H1 (cell line): ENCODE results near the gene FMC1.

Source experiments
- CHD1 ChIP-seq: IDR thresholded peaks from 2 replicates; pipeline ENCODE4 v1.6.1; 2012; ENCODE audit warnings: low read depth, low read length, improper control_type of control experiment
- GABPA ChIP-seq: IDR thresholded peaks from 2 replicates; pipeline ENCODE4 v1.6.1; 2011; ENCODE audit warnings: mild to moderate bottlenecking, low read length, moderate library complexity, borderline replicate concordance; ENCODE audit not compliant: insufficient read depth
- POLR2A ChIP-seq, 2 experiments: IDR thresholded peaks; 1 replicate in 1 of 2; 2 replicates in 1 of 2; pipeline ENCODE4 v1.6.1; 2011; ENCODE audit warnings: low read depth in 2 of 2, low read length in 2 of 2, mild to moderate bottlenecking in 2 of 2; ENCODE audit errors: control extremely low read depth in 1 of 2
- POLR2AphosphoS5 ChIP-seq: IDR thresholded peaks from 2 replicates; pipeline ENCODE4 v1.6.1; 2011; ENCODE audit warnings: low read depth, low read length
- SIX5 ChIP-seq: IDR thresholded peaks from 2 replicates; pipeline ENCODE4 v1.6.1; 2011; ENCODE audit warnings: mild to moderate bottlenecking, low read depth, low read length
- SP2 ChIP-seq: IDR thresholded peaks from 2 replicates; pipeline ENCODE4 v1.6.1; 2012; ENCODE audit warnings: mild to moderate bottlenecking, low read length, inconsistent platforms
- TAF7 ChIP-seq: optimal IDR thresholded peaks from 2 replicates; pipeline ENCODE3; 2011; ENCODE audit warnings: low read depth, mild to moderate bottlenecking, inconsistent platforms, low read length, moderate library complexity, borderline replicate concordance
- TF ChIP-seq, protein P1 (sequence below), 3 experiments: IDR thresholded peaks; 1 replicate in 2 of 3; 2 replicates in 1 of 3; pipeline versions ENCODE4 v1.5.1 to v1.6.1; 2011; ENCODE audit warnings: low read length in 3 of 3, mild to moderate bottlenecking in 3 of 3, inconsistent platforms in 2 of 3, low read depth in 1 of 3, moderate library complexity in 1 of 3; ENCODE audit not compliant: insufficient read depth in 1 of 3; ENCODE audit errors: control extremely low read depth in 1 of 3

DNA sequence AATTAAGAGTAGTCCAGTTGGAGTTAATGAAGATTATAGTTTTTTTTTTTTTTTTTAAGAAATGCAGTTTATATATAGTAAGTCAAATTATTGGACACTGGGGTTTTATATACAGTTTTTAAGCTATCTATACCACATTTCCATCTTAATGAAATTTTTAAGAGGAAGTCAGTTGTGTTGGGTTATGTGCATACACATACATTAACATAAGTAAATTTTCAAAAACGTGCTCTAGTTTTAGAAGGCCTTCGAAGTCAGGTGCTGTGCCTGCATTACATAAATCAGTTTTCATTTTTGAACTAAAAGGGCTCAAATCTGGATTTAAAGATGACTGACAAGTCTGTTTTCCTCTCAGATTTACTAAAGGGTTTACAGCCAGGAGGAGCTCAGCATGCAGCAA lies 47.6 kb upstream of the FMC1 start:
- TF ChIP-seq POLR2AphosphoS5 (no peak), POLR2A (IDR thresholded peaks at IDR 0.05; ENCODE audit: control extremely low read depth in 1 of 2, low read depth in 2 of 2, low read length in 2 of 2) (no peak), SP2 (no peak), TAF7 (no peak), GABPA (no peak), SIX5 (no peak), CHD1 (no peak)
- TF ChIP-seq, protein P1, sequence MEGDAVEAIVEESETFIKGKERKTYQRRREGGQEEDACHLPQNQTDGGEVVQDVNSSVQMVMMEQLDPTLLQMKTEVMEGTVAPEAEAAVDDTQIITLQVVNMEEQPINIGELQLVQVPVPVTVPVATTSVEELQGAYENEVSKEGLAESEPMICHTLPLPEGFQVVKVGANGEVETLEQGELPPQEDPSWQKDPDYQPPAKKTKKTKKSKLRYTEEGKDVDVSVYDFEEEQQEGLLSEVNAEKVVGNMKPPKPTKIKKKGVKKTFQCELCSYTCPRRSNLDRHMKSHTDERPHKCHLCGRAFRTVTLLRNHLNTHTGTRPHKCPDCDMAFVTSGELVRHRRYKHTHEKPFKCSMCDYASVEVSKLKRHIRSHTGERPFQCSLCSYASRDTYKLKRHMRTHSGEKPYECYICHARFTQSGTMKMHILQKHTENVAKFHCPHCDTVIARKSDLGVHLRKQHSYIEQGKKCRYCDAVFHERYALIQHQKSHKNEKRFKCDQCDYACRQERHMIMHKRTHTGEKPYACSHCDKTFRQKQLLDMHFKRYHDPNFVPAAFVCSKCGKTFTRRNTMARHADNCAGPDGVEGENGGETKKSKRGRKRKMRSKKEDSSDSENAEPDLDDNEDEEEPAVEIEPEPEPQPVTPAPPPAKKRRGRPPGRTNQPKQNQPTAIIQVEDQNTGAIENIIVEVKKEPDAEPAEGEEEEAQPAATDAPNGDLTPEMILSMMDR (IDR thresholded peaks at IDR 0.05; ENCODE audit: control extremely low read depth in 1 of 3, insufficient read depth in 1 of 3, low read depth in 1 of 3, low read length in 3 of 3), result no peak
